Measurements from ENCODE around the gene ZC3H13.

ZC3H13 gene, protein sequence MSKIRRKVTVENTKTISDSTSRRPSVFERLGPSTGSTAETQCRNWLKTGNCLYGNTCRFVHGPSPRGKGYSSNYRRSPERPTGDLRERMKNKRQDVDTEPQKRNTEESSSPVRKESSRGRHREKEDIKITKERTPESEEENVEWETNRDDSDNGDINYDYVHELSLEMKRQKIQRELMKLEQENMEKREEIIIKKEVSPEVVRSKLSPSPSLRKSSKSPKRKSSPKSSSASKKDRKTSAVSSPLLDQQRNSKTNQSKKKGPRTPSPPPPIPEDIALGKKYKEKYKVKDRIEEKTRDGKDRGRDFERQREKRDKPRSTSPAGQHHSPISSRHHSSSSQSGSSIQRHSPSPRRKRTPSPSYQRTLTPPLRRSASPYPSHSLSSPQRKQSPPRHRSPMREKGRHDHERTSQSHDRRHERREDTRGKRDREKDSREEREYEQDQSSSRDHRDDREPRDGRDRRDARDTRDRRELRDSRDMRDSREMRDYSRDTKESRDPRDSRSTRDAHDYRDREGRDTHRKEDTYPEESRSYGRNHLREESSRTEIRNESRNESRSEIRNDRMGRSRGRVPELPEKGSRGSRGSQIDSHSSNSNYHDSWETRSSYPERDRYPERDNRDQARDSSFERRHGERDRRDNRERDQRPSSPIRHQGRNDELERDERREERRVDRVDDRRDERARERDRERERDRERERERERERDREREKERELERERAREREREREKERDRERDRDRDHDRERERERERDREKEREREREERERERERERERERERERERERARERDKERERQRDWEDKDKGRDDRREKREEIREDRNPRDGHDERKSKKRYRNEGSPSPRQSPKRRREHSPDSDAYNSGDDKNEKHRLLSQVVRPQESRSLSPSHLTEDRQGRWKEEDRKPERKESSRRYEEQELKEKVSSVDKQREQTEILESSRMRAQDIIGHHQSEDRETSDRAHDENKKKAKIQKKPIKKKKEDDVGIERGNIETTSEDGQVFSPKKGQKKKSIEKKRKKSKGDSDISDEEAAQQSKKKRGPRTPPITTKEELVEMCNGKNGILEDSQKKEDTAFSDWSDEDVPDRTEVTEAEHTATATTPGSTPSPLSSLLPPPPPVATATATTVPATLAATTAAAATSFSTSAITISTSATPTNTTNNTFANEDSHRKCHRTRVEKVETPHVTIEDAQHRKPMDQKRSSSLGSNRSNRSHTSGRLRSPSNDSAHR (N-terminal part only)

DNA sequence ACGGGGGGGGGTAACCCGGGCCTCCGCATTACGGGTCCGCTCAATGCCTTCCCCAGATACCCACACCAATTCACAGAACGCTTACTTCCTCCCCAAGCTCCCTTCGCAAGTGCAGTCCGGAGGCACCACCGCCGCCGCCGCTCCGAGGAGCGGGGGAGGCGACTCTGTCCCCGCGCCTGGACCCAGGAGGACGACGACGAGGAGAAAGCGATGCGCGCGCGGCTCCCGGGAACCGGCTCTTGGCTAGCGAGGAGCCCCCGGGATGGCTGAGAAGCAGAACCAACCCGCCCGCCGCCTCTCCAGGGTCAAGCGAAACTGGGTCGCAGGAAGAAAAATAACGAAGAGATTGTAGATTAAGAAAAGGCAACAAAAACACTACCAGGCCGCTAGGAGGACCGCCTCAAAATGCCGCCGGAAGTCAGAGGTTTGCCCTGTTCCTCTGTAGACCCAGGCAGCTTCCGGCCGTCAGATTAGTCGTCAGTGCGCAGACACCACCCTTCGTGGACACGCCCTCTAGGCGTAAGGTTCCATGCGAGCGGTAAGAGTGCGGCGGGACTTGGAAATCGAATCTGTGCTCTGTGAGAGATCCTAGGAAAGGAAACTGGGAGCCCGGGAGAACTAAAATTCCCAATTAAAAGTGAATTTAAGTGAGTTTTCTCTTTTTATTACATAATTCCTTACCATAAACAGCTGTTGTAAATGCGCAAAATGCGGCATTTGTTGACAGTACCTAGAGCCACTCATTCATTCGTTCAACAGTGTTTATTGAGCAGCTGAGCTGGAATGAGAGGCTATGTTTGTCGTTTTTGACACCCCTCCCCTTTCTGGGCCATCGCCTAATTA is at the start of gene ZC3H13:
Gene ZC3H13, minus strand, starts transcription at position 428 of the 843 bp plus-strand sequence. CDS start 7,239 bp downstream, outside the sequence.
- FAIRE-seq, result peak; percentile 92

- no peak for FAIRE-seq
These were observed 49.7 kb upstream of the ZC3H13 start for GRCh38 chr13:46102255-46102605.

GRCh38 chr13:46101484-46102254 is 49.1 kb upstream of the ZC3H13 start:
- no peak for FAIRE-seq

GRCh38 chr13:46101002-46101401 is 48.5 kb upstream of the ZC3H13 start:
- FAIRE-seq, result no peak

DNA sequence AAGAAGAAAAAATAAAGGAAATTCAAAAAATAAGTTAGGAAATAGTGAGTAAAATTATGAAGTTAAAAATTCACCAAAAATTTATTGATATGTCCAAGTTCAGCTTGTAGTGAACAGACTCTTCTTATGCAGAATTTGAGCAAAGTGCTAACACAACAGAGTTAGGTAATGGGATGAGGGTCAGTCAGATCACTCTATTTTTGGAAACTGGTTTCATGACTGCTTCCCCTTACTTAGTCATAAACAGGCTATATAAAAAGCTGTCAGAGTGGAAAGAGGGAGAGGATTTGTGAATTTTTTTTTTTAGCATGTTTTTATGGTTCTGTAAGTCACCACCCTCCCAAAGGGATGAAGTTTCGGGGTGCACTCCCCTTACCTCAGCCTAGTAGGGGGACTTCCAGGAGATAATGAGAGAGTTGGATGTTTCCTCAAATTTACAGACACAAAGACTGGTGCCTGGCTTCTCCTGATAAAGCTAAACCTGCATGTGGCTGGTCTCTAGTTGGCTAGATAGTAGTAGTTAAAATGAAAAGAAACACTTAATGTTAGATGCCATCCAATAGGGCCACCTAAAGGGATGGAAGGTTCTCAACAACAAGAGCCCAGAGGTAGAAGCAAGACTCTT is 47.8 kb upstream of the ZC3H13 start:
- FAIRE-seq, result no peak

DNA sequence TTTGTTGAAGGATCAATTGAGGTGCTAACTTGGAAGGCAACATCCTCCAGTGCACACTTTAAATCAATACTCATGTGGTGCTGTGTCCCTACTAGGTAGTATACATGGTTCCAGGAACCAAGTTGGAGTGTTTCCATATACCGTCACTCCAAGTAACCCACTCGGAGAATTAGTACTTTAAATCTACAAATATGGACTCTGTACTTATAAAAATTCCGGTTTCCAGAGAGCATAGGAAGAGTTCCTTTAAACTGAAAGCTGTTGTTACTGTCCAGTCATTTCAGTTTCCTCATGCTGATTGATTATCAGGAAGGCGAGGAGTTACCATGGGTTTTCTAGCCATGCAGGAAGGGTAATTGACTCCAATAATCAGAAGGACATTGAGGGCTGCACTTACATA is 45.1 kb upstream of the ZC3H13 start:
- no peak for FAIRE-seq

- no peak for FAIRE-seq
These were observed 44.5 kb upstream of the ZC3H13 start for GRCh38 chr13:46097015-46097414.

DNA sequence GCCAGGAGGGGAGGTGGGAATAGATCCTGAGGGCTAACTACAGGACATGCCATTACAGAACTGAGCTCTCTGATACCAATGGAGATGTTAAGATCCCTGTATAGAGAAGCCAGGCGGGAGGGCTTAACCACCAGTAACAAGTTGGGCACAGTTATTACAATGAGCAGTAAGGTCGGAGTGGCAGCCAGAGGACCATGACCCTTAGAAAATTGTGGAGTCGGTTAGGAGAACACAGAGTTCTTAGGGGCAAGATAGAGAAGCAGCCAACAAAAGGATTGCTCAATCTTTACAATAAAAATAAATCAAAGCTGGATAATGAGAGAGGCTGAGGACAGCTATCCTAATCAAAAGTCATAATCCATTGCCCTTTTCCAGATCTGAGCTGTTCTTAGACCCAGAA is 41.9 kb upstream of the ZC3H13 start:
- no peak for FAIRE-seq

DNA sequence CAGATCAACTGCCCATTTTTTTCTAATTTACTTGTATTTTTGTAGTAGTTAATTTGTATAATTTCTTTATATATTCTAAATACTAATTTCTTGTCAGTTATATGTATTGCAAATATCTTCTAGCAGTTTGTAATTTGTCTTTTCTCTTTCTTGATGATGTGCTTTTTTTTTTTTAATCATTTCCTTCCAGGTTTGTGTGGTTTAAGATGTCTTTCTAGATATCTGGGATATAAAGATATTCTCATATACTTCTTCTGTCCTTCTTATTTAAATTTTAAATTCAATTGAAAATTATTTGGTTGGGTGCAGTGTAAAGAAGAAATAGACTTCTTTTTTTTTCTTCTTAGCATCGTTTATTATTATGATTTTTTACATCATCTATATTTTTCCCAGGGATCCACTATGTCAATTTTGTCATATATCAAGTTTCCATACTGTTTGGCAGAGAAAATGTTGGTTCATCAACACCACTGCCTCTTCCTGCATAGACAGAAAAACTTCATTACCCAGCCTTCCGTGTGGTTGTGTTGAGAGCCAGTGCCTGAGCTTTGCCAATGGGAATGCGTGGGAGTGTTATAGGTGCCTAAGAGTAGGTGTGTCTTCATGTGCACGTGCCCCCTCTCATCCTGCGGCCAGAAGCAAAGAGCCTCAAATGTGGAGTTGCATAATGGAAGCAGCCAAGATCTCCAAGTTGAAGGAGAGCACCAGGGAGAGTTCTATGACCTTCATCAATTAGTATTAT is 36.4 kb upstream of the ZC3H13 start:
- no peak for FAIRE-seq

DNA sequence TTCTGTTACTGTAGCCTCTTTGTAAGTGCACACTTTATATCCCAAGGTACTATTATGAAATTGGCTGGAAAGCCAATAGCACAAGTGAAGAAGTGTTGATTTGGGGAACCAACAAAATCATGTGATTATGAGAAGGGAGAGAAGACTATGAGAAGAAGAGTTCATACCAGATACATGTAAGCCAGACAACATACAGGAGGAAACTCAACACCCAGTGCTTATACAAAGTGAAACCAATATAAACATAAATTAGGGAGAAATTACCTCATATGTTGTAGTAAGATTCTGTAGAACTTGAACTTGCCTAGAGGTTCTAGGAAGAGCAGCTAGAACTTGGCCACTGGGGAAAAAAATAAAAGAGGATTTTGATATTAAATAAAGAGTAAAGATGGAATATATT is 34.9 kb upstream of the ZC3H13 start:
- no peak for FAIRE-seq

- no peak for FAIRE-seq
These were observed 34.4 kb upstream of the ZC3H13 start for GRCh38 chr13:46086985-46087384.

DNA sequence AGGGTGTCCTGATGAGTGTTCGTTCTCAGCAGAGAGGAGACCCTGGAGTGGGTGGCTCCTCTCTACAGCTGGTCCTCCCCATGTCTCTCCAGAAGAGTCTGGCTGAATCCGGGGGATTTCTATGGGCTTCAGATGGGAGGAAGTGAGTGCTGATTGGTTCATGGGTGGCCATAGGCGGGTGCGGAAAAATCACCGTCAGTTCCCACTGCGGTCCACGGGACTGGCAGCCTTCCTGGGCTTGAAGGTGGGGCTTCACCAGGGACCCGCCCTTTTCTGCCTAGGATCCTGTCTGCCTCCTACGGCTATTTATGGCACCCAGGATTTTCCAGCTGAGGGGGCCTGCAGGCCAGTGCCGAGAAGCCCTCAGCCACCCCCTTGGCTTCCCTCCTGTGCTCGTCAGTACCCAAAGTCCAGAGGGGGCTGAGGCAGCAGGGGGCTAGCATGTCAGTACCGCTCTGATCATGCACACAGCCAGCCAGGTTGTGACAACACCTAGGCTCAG is 33.9 kb upstream of the ZC3H13 start:
- no peak for FAIRE-seq

- FAIRE-seq, result no peak
These were observed 33.2 kb upstream of the ZC3H13 start for GRCh38 chr13:46085737-46086136.

GRCh38 chr13:46082324-46082723 is 29.8 kb upstream of the ZC3H13 start:
- no peak for FAIRE-seq

DNA sequence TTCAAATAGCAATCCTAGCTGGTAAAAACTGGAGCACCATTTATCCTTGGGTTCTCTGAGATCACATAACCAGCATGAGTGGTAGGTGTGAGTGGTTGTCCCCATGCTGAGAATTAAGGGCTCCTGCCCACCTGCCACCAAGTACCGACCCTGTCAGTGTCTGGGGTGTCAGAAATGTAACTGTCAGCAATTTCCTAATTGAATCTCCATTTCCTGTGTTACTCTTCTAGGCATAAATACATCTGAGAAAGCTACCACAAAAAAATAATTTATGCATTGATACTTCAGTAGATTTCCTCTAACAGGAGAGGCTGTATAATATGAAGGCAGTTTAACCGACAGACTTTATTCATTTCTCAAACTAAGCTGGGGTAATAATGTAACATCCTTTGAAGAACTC is 27.2 kb upstream of the ZC3H13 start:
- FAIRE-seq, result no peak

DNA sequence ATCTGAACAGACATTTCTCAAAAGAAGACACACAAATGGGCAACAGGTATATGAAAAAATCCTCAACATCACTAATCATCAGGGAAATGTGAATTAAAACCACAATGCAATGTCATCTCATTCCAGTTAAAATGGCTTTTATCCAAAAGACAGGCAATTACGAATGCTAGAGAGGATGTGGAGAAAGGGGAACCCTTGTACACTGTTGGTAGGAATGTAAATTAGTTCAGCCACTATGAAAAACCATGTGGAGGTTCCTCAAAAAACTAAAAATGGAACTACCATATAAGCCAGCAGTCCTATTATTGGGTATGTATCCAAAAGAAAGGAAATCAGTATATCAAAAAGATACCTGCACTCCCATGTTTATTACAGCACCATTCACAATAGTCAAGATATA is 24.7 kb upstream of the ZC3H13 start:
- no peak for FAIRE-seq

- FAIRE-seq, result no peak
These were observed 24.3 kb upstream of the ZC3H13 start for GRCh38 chr13:46076827-46077226.

DNA sequence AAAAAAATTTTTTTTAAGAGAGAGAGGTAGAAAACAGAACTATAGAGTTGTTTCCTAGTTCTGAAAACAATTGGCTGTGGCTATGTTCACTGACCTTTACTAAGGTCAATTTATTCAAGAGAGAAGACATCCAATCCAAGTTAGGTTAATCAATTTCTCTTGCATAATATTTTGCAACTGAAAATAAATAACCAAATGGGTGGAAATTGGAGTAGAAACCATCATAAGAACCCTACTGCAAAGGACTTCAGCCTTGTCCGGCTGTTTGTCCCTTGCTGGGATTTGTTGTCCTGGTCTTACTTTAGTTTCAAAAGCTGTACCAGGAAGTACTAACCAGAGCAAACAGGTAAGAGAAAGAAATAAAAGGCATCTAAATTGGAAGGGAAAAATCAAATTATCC is 23.3 kb upstream of the ZC3H13 start:
- no peak for FAIRE-seq

DNA sequence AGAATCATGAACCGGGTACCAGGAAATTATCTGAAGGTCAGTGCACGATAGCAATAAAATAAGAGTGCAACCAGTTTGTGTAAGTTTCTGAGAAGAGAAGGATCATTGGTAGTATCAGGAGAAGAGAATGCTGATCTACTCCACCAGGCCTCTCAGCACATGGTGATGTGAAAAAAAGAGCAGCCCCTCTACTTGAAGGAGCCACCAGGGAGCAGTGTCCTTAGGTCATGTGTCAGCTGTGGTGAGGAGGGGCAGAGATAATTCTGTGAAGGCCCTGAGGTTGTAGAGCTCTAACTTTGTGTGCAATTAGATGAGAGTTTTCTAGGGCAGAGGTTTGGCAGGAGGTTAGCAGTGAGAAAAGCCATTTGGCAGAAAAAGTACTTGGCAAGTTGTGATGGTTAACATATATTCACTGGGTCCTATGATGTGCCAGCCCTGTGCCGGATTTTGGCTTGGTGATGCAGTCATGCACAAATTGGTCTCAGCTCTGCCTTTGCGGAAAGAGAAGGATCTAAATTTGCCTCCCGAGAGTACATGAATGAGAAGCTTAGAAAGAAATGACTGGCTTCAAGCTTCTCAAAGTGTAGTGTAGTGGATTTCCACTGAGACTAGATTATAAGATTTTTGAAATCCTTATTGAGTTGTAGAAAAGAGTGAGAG is 19.2 kb upstream of the ZC3H13 start:
- FAIRE-seq, result no peak

- FAIRE-seq, result no peak
These were observed 10.7 kb upstream of the ZC3H13 start for GRCh38 chr13:46063292-46063691.

Data from A204.1 (cell line).